ENCODE results near the gene ID3.

Gene ID3

DNA sequence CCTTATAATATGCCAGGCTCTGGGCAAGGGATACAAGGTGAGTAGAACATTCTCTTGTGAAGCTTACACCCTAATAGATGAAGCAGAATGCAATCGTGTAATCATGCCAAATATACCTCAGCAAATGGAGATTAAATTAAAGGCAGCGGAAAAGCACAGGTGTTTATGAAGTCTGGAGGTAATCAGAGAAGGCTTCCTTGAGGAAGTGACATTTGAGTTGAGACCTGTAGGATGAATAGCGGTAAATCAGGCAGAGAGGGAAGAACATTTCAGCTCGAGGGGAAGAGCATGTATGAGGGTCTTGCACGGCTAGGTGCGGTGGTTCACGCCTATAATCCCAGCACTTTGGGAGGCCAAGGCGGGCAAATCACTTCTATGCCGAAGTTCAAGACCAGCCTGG is 41.7 kb downstream of the ID3 start:
- in situ Hi-C loops (cut with HindIII; ENCODE audit: low pct_unique_long_range_greater_than_20kb, low sequenced_read_pairs): no loop called here
- DNase-seq (ENCODE audit: low read depth in 1 of 2, low spot score in 1 of 2): no peak
- no peak for TF ChIP-seq JUND (IDR thresholded peaks at IDR 0.05; ENCODE audit: low read depth)

DNA sequence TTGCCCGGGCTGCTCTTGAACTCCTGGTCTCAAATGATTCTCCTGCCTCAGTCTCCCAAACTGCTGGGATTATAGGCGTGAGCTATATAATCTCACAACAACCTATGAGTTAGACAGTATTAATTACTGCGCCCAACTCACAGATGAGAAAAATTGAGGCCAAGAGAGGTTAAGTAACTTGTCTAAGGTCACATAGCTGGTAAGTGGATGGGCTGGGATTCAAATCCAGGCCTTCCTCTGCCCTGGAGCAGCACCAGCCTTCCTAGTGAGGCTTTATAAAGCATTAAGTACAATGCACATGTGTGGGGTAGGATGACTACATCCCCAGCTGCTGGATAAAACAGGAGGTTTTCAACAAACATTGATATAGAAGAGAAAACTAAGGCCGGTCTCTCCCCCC is 43.4 kb downstream of the ID3 start:
- in situ Hi-C loops (cut with HindIII; ENCODE audit: low pct_unique_long_range_greater_than_20kb, low sequenced_read_pairs): no loop called here
- no peak for DNase-seq (ENCODE audit: low read depth in 1 of 2, low spot score in 1 of 2)

DNA sequence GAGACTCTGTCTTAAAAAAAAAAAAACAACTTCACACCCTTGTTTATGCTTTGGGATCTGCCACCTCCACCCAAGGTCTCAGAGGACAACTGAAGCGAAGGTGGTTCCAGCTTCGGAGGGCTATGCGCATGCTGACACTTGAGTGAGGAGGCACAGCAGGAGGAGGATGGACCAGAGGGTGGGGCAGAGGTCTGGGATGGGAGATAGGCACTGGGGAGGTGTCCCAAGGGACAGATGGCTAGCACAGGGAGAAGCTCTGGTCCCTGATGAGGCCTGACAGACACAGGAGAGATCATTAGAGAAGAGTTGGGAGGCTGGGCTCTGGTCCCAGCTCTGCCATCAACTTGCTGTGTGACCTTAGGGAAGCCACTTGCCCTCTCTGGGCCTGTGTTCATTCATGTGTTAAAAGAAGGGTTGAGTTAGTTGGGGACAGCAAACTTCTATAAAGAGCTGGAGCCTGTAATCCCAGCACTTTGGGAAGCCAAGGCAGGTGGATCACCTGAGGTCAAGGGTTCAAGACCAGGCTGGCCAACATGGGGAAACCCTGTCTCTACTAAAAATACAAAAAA is 45.1 kb downstream of the ID3 start:
- DNase-seq (ENCODE audit: low read depth in 1 of 2, low spot score in 1 of 2): no peak
- in situ Hi-C loops (cut with HindIII; ENCODE audit: low pct_unique_long_range_greater_than_20kb, low sequenced_read_pairs): no loop called here
- no peak for TF ChIP-seq JUND (IDR thresholded peaks at IDR 0.05; ENCODE audit: low read depth)

More for the DNA sequence above, 43.4 kb downstream of the ID3 start:
- no peak for TF ChIP-seq JUND (IDR thresholded peaks at IDR 0.05; ENCODE audit: low read depth)

- in situ Hi-C loops (cut with HindIII; ENCODE audit: low pct_unique_long_range_greater_than_20kb, low sequenced_read_pairs): no loop called here
- no peak for DNase-seq (ENCODE audit: low read depth in 1 of 2, low spot score in 1 of 2)
- no peak for TF ChIP-seq JUND (IDR thresholded peaks at IDR 0.05; ENCODE audit: low read depth)
Measured at GRCh38 chr1:23509896-23510295, 49.4 kb downstream of the ID3 start.
